Fibroblast of lung (primary cell): ENCODE measurements around the gene P2RY6. TPM values are rescaled to one million over a fixed set of nuclear protein-coding genes. Genes with fewer than 3 reads are reported as not detected.
A peak's percentile ranks its signal among the peaks of the same experiment; 100 is the strongest.

Experiments
- DNase-seq, 2 donors: peaks; one replicate each; pipeline versions ENCODE4 v3.0.0 to v3.0.0-alpha.2; 2010; ENCODE audit warnings: low read depth in 2 of 2
- H2AFZ ChIP-seq: 2 replicates; pipeline ENCODE4 v1.5.1; 2012; ENCODE audit warnings: low read length, control low read depth, inconsistent platforms
- H3K27ac ChIP-seq: 2 replicates; pipeline ENCODE4 v1.5.1; 2011; ENCODE audit warnings: low read length, control low read depth; ENCODE audit not compliant: insufficient read depth
- H3K27me3 ChIP-seq: 2 replicates; pipeline ENCODE4 v1.5.1; 2011; ENCODE audit warnings: mild to moderate bottlenecking, low read length; ENCODE audit not compliant: control insufficient read depth, insufficient read depth
- H3K36me3 ChIP-seq: 2 replicates; pipeline ENCODE4 v1.5.1; 2011; ENCODE audit warnings: low read length; ENCODE audit not compliant: control insufficient read depth, insufficient read depth
- H3K4me1 ChIP-seq: 2 replicates; pipeline ENCODE4 v1.5.1; 2011; ENCODE audit warnings: low read length; ENCODE audit not compliant: control insufficient read depth, insufficient read depth; ENCODE audit errors: extremely low read depth
- H3K4me2 ChIP-seq: 2 replicates; pipeline ENCODE4 v1.5.1; 2011; ENCODE audit warnings: low read length, control low read depth; ENCODE audit not compliant: insufficient read depth; ENCODE audit errors: extremely low read depth
- H3K4me3 ChIP-seq, 4 experiments: fragments of 200-600 bp in 1 of 4; sonication (generic) in 1 of 4; replicated peaks in 1 of 4; 2 replicates each; pipeline ENCODE4 v1.5.1; 2011 to 2016; ENCODE audit warnings: low read length in 4 of 4, low read depth in 3 of 4, mild to moderate bottlenecking in 3 of 4, control low read depth in 2 of 4, inconsistent platforms in 1 of 4, mixed read lengths in 1 of 4; ENCODE audit not compliant: insufficient read depth in 1 of 4; ENCODE audit errors: control extremely low read depth in 1 of 4
- H3K79me2 ChIP-seq: 2 replicates; pipeline ENCODE4 v1.5.1; 2012; ENCODE audit warnings: mild to moderate bottlenecking, low read length, inconsistent platforms; ENCODE audit not compliant: control insufficient read depth, insufficient read depth
- H3K9ac ChIP-seq: 2 replicates; pipeline ENCODE4 v1.5.1; 2011; ENCODE audit warnings: mild to moderate bottlenecking, low read length, control low read depth; ENCODE audit not compliant: insufficient read depth
- H3K9me3 ChIP-seq: 2 replicates; pipeline ENCODE4 v1.5.1; 2012; ENCODE audit warnings: low read depth, low read length; ENCODE audit not compliant: control insufficient read depth, insufficient read depth
- H4K20me1 ChIP-seq: 2 replicates; pipeline ENCODE4 v1.5.1; 2011; ENCODE audit warnings: low read length; ENCODE audit not compliant: control insufficient read depth, insufficient read depth; ENCODE audit errors: extremely low read depth
- CTCF ChIP-seq, 2 donors: IDR thresholded peaks in 1 of 2; conservative IDR thresholded peaks in 1 of 2; 1 replicate in 1 of 2; 2 replicates in 1 of 2; pipeline ENCODE4 v1.5.1; 2011 to 2012; ENCODE audit warnings: low read length in 2 of 2, control low read depth in 1 of 2, inconsistent platforms in 1 of 2, low read depth in 1 of 2, mild to moderate bottlenecking in 1 of 2
- EZH2 ChIP-seq: IDR thresholded peaks from 2 replicates; pipeline ENCODE4 v1.5.1; 2012; ENCODE audit warnings: low read length, control low read depth, mild to moderate bottlenecking; ENCODE audit errors: missing control alignments
- polyA plus RNA-seq, 2 donors: library from polyadenylated mRNA; depleted of rRNA in 1 of 2; stranded (reverse) in 1 of 2; unstranded in 1 of 2; fragments of >200 nt; gene quantifications; 2 replicates each; pipeline ENCODE4 v1.2.1, GENCODE V29; 2011 to 2012; ENCODE audit warnings: missing spikeins in 1 of 2
- total RNA-seq: library from RNA; depleted of rRNA; stranded (reverse); fragments of >200 nt; gene quantifications from 2 replicates; pipeline ENCODE4 v1.2.1, GENCODE V29; 2014

The P2RY6 gene
- total and polyA plus RNA-seq, 2 donors (not counting 1 experiment from before 2014, with no cell fraction given), result 0.12 to 0.33 TPM

DNA sequence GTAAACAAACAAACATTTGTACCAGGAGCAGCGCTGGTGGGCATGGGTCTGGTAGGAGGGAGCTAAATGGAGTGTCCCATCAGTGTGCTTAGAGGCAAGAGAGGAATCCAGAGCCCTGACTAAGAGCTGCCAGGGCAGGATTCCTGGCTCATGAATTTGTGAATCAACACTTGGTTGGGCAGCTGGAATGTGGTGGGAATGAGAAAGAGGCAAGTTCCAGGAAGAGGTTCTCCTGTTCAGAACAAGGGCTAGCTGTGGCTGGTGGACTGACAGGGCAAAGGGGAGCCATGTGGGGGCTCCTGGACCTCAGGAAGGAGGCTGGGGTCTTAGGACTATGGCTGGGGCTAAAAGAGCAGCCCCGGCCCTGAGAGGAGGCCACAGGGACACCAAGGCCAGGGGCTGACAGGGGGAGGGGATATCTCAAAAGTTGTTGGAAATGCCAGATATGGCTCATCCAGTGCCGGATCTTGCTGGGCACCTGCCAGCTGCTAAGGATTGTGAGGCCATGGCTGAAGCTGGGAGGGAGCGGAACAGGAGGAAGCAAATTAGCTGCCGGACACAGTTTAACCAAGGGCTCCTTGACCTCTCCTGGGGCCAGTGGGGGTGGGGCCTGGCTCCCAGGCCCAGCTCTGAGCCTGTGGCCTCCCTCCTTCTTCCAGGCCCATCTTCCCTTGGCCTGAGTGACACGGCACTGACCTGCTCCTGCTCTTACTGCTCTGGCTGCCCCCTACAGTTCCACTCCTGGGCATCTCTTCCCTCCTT lies 14.6 kb upstream of the P2RY6 start:
- peak overlapping the region; percentile 70 for H3K4me2 ChIP-seq
- peaks cover 14% of the 10 kb centered on the region for H3K4me1 ChIP-seq
- peak overlapping the region; percentile 98 for H3K27ac ChIP-seq
- H3K4me3 ChIP-seq, result no peak overlapping the region
- no peaks in the 10 kb centered on the region for H3K79me2 ChIP-seq
- H4K20me1 ChIP-seq, result no peaks in the 10 kb centered on the region
- H3K9ac ChIP-seq, result peak overlapping the region; percentile 59
- TF ChIP-seq CTCF (conservative IDR thresholded peaks at IDR 0.05 in 1 of 2, IDR thresholded peaks at IDR 0.05 in 1 of 2; ENCODE audit: low read depth in 1 of 2, low read length in 2 of 2) (no peak), EZH2 (no peak)
- no peaks in the 10 kb centered on the region for H3K36me3 ChIP-seq
- no peaks in the 10 kb centered on the region for H3K9me3 ChIP-seq
- DNase-seq, result peak; percentile 81 to 98
- H2AFZ ChIP-seq, result peak overlapping the region; percentile 65
- no peaks in the 10 kb centered on the region for H3K27me3 ChIP-seq

- peak overlapping the region; percentile 59 for H3K9ac ChIP-seq
- H2AFZ ChIP-seq, result peak overlapping the region; percentile 65
- peaks cover 14% of the 10 kb centered on the region for H3K4me1 ChIP-seq
- H4K20me1 ChIP-seq, result no peaks in the 10 kb centered on the region
- H3K27ac ChIP-seq, result peak overlapping the region; percentile 98
- no peaks in the 10 kb centered on the region for H3K27me3 ChIP-seq
- no peaks in the 10 kb centered on the region for H3K79me2 ChIP-seq
- no peak for DNase-seq
- no peaks in the 10 kb centered on the region for H3K36me3 ChIP-seq
- TF ChIP-seq EZH2 (no peak), CTCF (conservative IDR thresholded peaks at IDR 0.05 in 1 of 2, IDR thresholded peaks at IDR 0.05 in 1 of 2; ENCODE audit: low read depth in 1 of 2, low read length in 2 of 2) (no peak)
- no peak overlapping the region for H3K4me3 ChIP-seq
- no peaks in the 10 kb centered on the region for H3K9me3 ChIP-seq
- peak overlapping the region; percentile 70 for H3K4me2 ChIP-seq
These were observed 13.8 kb upstream of the P2RY6 start for GRCh38 chr11:73258104-73259035.
